PC-9 (cell line): Measurements from ENCODE around the gene LACRT. TPM values are rescaled to one million over a fixed set of nuclear protein-coding genes. Genes with fewer than 3 reads are reported as not detected.

Experiments
- BruUV-seq: library from RNA; stranded (reverse); fragments of 400-500 nt; replicated peaks from 2 replicates; lab custom pipeline; 2021; lab: Mats Ljungman, UMichigan
- CTCF ChIA-PET: fragments of 300-600 bp; sonication (Branson Sonifier 250); formaldehyde crosslinking; loops from one replicate; lab custom pipeline; 2022; ENCODE audit warnings: antibody characterized with exemption; lab: Charles Lee
- POLR2A ChIA-PET: fragments of 300-600 bp; sonication (Branson Sonifier 250); formaldehyde crosslinking; loops from one replicate; lab custom pipeline; 2022; ENCODE audit warnings: antibody characterized with exemption; ENCODE audit not compliant: unreplicated experiment; lab: Charles Lee
- DNase-seq, 2 experiments: peaks; one replicate each; pipeline versions ENCODE4 v3.0.0 to v3.0.0-alpha.2; 2015 to 2022; ENCODE audit warnings: mixed read lengths in 1 of 2
- H2AFZ ChIP-seq: fragments of 200-600 bp; sonication (generic); 2 replicates; pipeline ENCODE4 v1.8.1; 2017; ENCODE audit warnings: antibody characterized with exemption
- H3F3A ChIP-seq: fragments of 200-600 bp; sonication (generic); 2 replicates; pipeline ENCODE4 v1.8.1; 2017; ENCODE audit warnings: antibody characterized with exemption, mild to moderate bottlenecking, low read depth; ENCODE audit not compliant: insufficient read depth
- H3K27ac ChIP-seq: fragments of 200-600 bp; sonication (generic); 2 replicates; pipeline ENCODE4 v1.6.1; 2016; ENCODE audit warnings: mixed run types
- H3K27me3 ChIP-seq: fragments of 200-600 bp; sonication (generic); 2 replicates; pipeline ENCODE4 v1.6.1; 2016; ENCODE audit warnings: low read depth, mixed run types; ENCODE audit not compliant: insufficient read depth
- H3K36me3 ChIP-seq: fragments of 200-600 bp; sonication (generic); 2 replicates; pipeline ENCODE4 v1.6.1; 2016; ENCODE audit warnings: low read depth, mixed run types
- H3K4me1 ChIP-seq: fragments of 200-600 bp; sonication (generic); replicated peaks from 2 replicates; pipeline ENCODE4 v1.6.1; 2016; ENCODE audit warnings: mixed run types; ENCODE audit not compliant: insufficient read depth
- H3K4me2 ChIP-seq: fragments of 200-600 bp; sonication (generic); 2 replicates; pipeline ENCODE4 v1.6.1; 2017; ENCODE audit warnings: mixed run types
- H3K4me3 ChIP-seq: fragments of 200-600 bp; sonication (generic); 2 replicates; pipeline ENCODE4 v1.6.1; 2016; ENCODE audit warnings: mixed run types
- H3K79me2 ChIP-seq: fragments of 200-600 bp; sonication (generic); 2 replicates; pipeline ENCODE4 v1.6.1; 2017; ENCODE audit warnings: low read depth, mixed run types
- H3K9me2 ChIP-seq: fragments of 200-600 bp; sonication (generic); 2 replicates; pipeline ENCODE4 v1.8.1; 2017; ENCODE audit warnings: mild to moderate bottlenecking; ENCODE audit not compliant: insufficient read depth
- H3K9me3 ChIP-seq: fragments of 200-600 bp; sonication (generic); 2 replicates; pipeline ENCODE4 v1.8.1; 2016; ENCODE audit warnings: low read depth; ENCODE audit not compliant: insufficient read depth
- H4K20me1 ChIP-seq: fragments of 200-600 bp; sonication (generic); 2 replicates; pipeline ENCODE4 v1.8.1; 2017; ENCODE audit not compliant: insufficient read depth
- CTCF ChIP-seq: fragments of 200-600 bp; sonication (generic); conservative IDR thresholded peaks from 2 replicates; pipeline ENCODE4 v1.6.1; 2017; ENCODE audit warnings: mixed run types, antibody characterized with exemption, mild to moderate bottlenecking, moderate library complexity
- EZH2 ChIP-seq: fragments of 200-600 bp; sonication (generic); IDR thresholded peaks from 2 replicates; pipeline ENCODE4 v1.8.0; 2017; ENCODE audit warnings: antibody characterized with exemption, low read depth
- intact Hi-C: fragments of 100-400 bp; cut with micrococcal nuclease; formaldehyde crosslinking; loops from one replicate; pipeline ENCODE4 v1.10.0; 2022; ENCODE audit not compliant: unreplicated experiment
- total RNA-seq: library from RNA; stranded (reverse); gene quantifications from 2 replicates; pipeline ENCODE4 v1.2.3, GENCODE V29; 2021

Gene LACRT
- total RNA-seq, 1 experiment from 2014 or later = not detected

- no peaks in the 10 kb centered on the region for H3K9me3 ChIP-seq
- no peaks in the 10 kb centered on the region for H3K4me1 ChIP-seq
- no peak overlapping the region for H3K4me3 ChIP-seq
- H3K36me3 ChIP-seq = no peaks in the 10 kb centered on the region
- BruUV-seq = no TSS peak
- H3F3A ChIP-seq = no peaks in the 10 kb centered on the region
- H2AFZ ChIP-seq = no peak overlapping the region
- ChIA-PET CTCF (no interaction called here), POLR2A (no interaction called here)
- H4K20me1 ChIP-seq = no peaks in the 10 kb centered on the region
- TF ChIP-seq CTCF (no peak), EZH2 (no peak)
- no peaks in the 10 kb centered on the region for H3K9me2 ChIP-seq
- no peaks in the 10 kb centered on the region for H3K79me2 ChIP-seq
- no peak overlapping the region for H3K4me2 ChIP-seq
- H3K27ac ChIP-seq = no peak overlapping the region
- intact Hi-C loops = no loop called here
- DNase-seq = no peak
- H3K27me3 ChIP-seq = peaks cover 36% of the 10 kb centered on the region
These were observed 26.4 kb upstream of the LACRT start for GRCh38 chr12:54661048-54661447.

GRCh38 chr12:54660320-54660962, 25.7 kb upstream of the LACRT start:
- CTCF ChIA-PET = no interaction called here
- Histone ChIP-seq H3K9me3 (no peaks in the 10 kb centered on the region), H3K27ac (no peak overlapping the region), H3F3A (no peaks in the 10 kb centered on the region), H3K4me2 (no peak overlapping the region), H2AFZ (no peak overlapping the region; the same call in 1 of the 2 replicates), H3K9me2 (no peaks in the 10 kb centered on the region), H4K20me1 (no peaks in the 10 kb centered on the region), H3K36me3 (no peaks in the 10 kb centered on the region), H3K4me1 (no peaks in the 10 kb centered on the region), H3K4me3 (no peak overlapping the region), H3K79me2 (no peaks in the 10 kb centered on the region), H3K27me3 (peaks cover 38% of the 10 kb centered on the region)
- intact Hi-C loops = no loop called here
- no peak for DNase-seq
- BruUV-seq = no TSS peak
- POLR2A ChIA-PET = no interaction called here
- TF ChIP-seq EZH2 = no peak
- no peak for TF ChIP-seq CTCF

GRCh38 chr12:54658306-54659264, 23.9 kb upstream of the LACRT start:
- BruUV-seq = no TSS peak
- Histone ChIP-seq H3K4me2 (no peak overlapping the region), H3K9me3 (no peaks in the 10 kb centered on the region), H3K9me2 (no peaks in the 10 kb centered on the region), H3K36me3 (no peaks in the 10 kb centered on the region), H3K4me3 (no peak overlapping the region), H3K27me3 (peaks cover 38% of the 10 kb centered on the region), H3K27ac (no peak overlapping the region), H3F3A (no peaks in the 10 kb centered on the region), H4K20me1 (no peaks in the 10 kb centered on the region), H3K4me1 (no peaks in the 10 kb centered on the region), H2AFZ (no peak overlapping the region), H3K79me2 (no peaks in the 10 kb centered on the region)
- CTCF ChIA-PET = interaction anchor here (0.9 kb wide), 1 partner anchor 52 kb away, joined by 3 read pairs; no protein-coding TSS in a partner anchor
- intact Hi-C loops = no loop called here
- peak in 1 of 2 experiments; percentile 25 for DNase-seq
- POLR2A ChIA-PET = no interaction called here
- TF ChIP-seq CTCF = peak; percentile 50
- no peak for TF ChIP-seq EZH2
